Astrocyte (in vitro differentiated cells and primary cell): ENCODE data around the gene ELP2. TPM values are rescaled to one million over a fixed set of nuclear protein-coding genes. Genes with fewer than 3 reads are reported as not detected.
"Not testable (repeated sequence)": the region's sequence is repeated elsewhere in the genome, so short reads cannot be mapped to it uniquely, and the experiment has no call there.

Experiments
- DNase-seq: peaks from one replicate; pipeline ENCODE4 v3.0.0-alpha.2; 2010; ENCODE audit warnings: low read depth
- FAIRE-seq: peaks from 2 replicates; lab custom pipeline; 2011; peaks lifted over from hg19 to GRCh38; lab: Jason Lieb, UNC
- H2AFZ ChIP-seq: 2 replicates; pipeline ENCODE4 v1.6.0; 2012; ENCODE audit warnings: low read depth, low read length, inconsistent platforms
- H3K27ac ChIP-seq: 2 replicates; pipeline ENCODE4 v1.5.1; 2011; ENCODE audit warnings: low read depth, low read length, inconsistent platforms
- H3K27me3 ChIP-seq: 2 replicates; pipeline ENCODE4 v1.6.0; 2011; ENCODE audit warnings: low read length, inconsistent platforms; ENCODE audit not compliant: insufficient read depth
- H3K36me3 ChIP-seq: 2 replicates; pipeline ENCODE4 v1.5.1; 2011; ENCODE audit warnings: low read length, inconsistent platforms; ENCODE audit not compliant: insufficient read depth
- H3K4me1 ChIP-seq: 2 replicates; pipeline ENCODE4 v1.5.1; 2011; ENCODE audit warnings: low read length, inconsistent platforms; ENCODE audit not compliant: insufficient read depth
- H3K4me2 ChIP-seq: 2 replicates; pipeline ENCODE4 v1.6.0; 2012; ENCODE audit warnings: low read length, inconsistent platforms
- H3K4me3 ChIP-seq: 2 replicates; pipeline ENCODE4 v1.5.1; 2011; ENCODE audit warnings: low read depth, mild to moderate bottlenecking, low read length, inconsistent platforms; ENCODE audit not compliant: insufficient read depth
- H3K79me2 ChIP-seq: 2 replicates; pipeline ENCODE4 v1.6.0; 2012; ENCODE audit warnings: mild to moderate bottlenecking, low read length, inconsistent platforms; ENCODE audit not compliant: insufficient read depth
- H3K9ac ChIP-seq: 2 replicates; pipeline ENCODE4 v1.6.0; 2012; ENCODE audit warnings: mild to moderate bottlenecking, low read length, inconsistent platforms
- H3K9me3 ChIP-seq: 2 replicates; pipeline ENCODE4 v1.5.1; 2012; ENCODE audit warnings: low read depth, mild to moderate bottlenecking, low read length, inconsistent platforms; ENCODE audit not compliant: insufficient read depth
- H4K20me1 ChIP-seq: 2 replicates; pipeline ENCODE4 v1.6.0; 2012; ENCODE audit warnings: low read length, inconsistent platforms; ENCODE audit not compliant: insufficient read depth
- H3K27ac Mint-ChIP-seq: one replicate; pipeline ENCODE4 v1.8.0; 2021; ENCODE audit warnings: mild to moderate bottlenecking, mixed read lengths; ENCODE audit not compliant: unreplicated experiment
- H3K27me3 Mint-ChIP-seq: one replicate; pipeline ENCODE4 v1.8.0; 2021; ENCODE audit warnings: low read depth, mixed read lengths; ENCODE audit not compliant: unreplicated experiment
- H3K36me3 Mint-ChIP-seq: one replicate; pipeline ENCODE4 v1.8.0; 2021; ENCODE audit warnings: low read depth, mixed read lengths; ENCODE audit not compliant: unreplicated experiment
- H3K4me1 Mint-ChIP-seq: one replicate; pipeline ENCODE4 v1.8.0; 2021; ENCODE audit warnings: low read depth, mixed read lengths; ENCODE audit not compliant: unreplicated experiment
- H3K4me3 Mint-ChIP-seq: one replicate; pipeline ENCODE4 v1.8.0; 2021; ENCODE audit warnings: mild to moderate bottlenecking, moderate library complexity, mixed read lengths; ENCODE audit not compliant: unreplicated experiment
- H3K9me3 Mint-ChIP-seq: one replicate; pipeline ENCODE4 v1.8.0; 2021; ENCODE audit warnings: mild to moderate bottlenecking, mixed read lengths; ENCODE audit not compliant: unreplicated experiment
- EZH2 ChIP-seq: IDR thresholded peaks from 2 replicates; pipeline ENCODE4 v1.6.1; 2012; ENCODE audit warnings: mild to moderate bottlenecking, low read length, inconsistent platforms; ENCODE audit not compliant: insufficient read depth
- total RNA-seq: library from RNA; stranded (reverse); gene quantifications from 2 replicates; pipeline ENCODE4 v1.2.1, GENCODE V29; 2021
- TF ChIP-seq, protein P1 (sequence below): IDR thresholded peaks from 2 replicates; pipeline ENCODE4 v1.5.1; 2011; ENCODE audit warnings: low read depth, mild to moderate bottlenecking, inconsistent platforms, low read length, moderate library complexity; ENCODE audit not compliant: insufficient read depth

Gene ELP2
- total RNA-seq, 1 donor from 2014 or later: 99.8 TPM

DNA sequence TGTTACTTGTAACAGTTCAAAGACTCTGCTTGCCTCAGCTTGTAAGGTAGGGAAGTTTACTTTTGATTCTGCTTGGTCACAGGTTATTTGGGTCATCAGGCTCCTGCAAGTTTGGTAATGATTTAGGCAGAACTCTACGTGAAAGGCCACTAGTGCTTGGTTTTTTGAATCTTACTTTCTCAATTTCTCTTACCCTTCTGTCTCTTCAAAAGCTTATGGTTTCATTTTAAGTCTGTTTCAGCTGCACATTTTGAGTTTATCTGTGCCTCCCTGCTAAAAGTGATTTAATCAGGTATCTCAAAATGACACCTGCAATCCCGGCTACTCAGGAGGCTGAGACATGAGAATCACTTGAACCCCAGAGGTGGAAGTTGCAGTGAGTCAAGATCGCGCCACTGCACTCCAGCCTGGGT, 31.3 kb downstream of the ELP2 start:
- peaks cover 43% of the 10 kb centered on the region for H3K36me3 ChIP-seq

DNA sequence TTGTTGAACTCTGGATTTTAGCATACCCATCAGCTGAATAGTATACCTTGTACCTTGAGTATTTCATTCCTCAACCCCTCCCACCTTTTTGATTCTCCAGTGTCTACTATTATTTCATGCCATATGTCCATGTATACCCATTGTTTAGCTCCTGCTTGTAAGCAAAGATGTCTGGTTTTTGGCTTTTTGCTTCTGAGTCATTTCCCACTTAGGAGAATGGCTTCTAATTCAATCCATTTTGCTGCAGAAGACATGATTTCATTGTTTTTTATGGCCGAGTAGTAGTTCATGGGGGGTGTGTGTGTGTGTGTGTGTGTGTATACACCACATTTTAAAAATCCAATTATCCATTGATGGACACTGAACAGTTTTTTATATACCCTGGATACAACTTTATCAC, 33.3 kb downstream of the ELP2 start:
- Mint-ChIP-seq H3K9me3 (no peaks in the 10 kb centered on the region), H3K27ac (no peak overlapping the region), H3K4me1 (peaks cover 8% of the 10 kb centered on the region), H3K36me3 (peaks cover 28% of the 10 kb centered on the region), H3K4me3 (no peak overlapping the region), H3K27me3 (no peaks in the 10 kb centered on the region)
- Histone ChIP-seq H3K9ac (no peak overlapping the region), H3K36me3 (peaks cover 43% of the 10 kb centered on the region), H2AFZ (no peak overlapping the region), H3K4me3 (no peak overlapping the region), H3K4me2 (no peak overlapping the region), H4K20me1 (no peaks in the 10 kb centered on the region), H3K27ac (no peak overlapping the region), H3K79me2 (peaks cover 2% of the 10 kb centered on the region), H3K4me1 (peaks cover 9% of the 10 kb centered on the region), H3K9me3 (no peaks in the 10 kb centered on the region), H3K27me3 (no peaks in the 10 kb centered on the region)
- DNase-seq: peak; percentile 30
- no peak for FAIRE-seq
- no peak for TF ChIP-seq EZH2
- TF ChIP-seq, protein P1, sequence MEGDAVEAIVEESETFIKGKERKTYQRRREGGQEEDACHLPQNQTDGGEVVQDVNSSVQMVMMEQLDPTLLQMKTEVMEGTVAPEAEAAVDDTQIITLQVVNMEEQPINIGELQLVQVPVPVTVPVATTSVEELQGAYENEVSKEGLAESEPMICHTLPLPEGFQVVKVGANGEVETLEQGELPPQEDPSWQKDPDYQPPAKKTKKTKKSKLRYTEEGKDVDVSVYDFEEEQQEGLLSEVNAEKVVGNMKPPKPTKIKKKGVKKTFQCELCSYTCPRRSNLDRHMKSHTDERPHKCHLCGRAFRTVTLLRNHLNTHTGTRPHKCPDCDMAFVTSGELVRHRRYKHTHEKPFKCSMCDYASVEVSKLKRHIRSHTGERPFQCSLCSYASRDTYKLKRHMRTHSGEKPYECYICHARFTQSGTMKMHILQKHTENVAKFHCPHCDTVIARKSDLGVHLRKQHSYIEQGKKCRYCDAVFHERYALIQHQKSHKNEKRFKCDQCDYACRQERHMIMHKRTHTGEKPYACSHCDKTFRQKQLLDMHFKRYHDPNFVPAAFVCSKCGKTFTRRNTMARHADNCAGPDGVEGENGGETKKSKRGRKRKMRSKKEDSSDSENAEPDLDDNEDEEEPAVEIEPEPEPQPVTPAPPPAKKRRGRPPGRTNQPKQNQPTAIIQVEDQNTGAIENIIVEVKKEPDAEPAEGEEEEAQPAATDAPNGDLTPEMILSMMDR: no peak

More for the DNA sequence above, 31.3 kb downstream of the ELP2 start:
- Histone ChIP-seq H3K9me3 (no peaks in the 10 kb centered on the region), H3K4me2 (no peak overlapping the region), H3K9ac (no peak overlapping the region), H3K79me2 (peaks cover 2% of the 10 kb centered on the region), H3K4me1 (peaks cover 20% of the 10 kb centered on the region), H3K4me3 (no peak overlapping the region), H3K27me3 (no peaks in the 10 kb centered on the region), H2AFZ (no peak overlapping the region), H3K27ac (no peak overlapping the region), H4K20me1 (no peaks in the 10 kb centered on the region)
- TF ChIP-seq EZH2: no peak
- TF ChIP-seq, protein P1: no peak
- DNase-seq (no peak), FAIRE-seq (no peak)
- Mint-ChIP-seq H3K4me3 (no peak overlapping the region), H3K9me3 (no peaks in the 10 kb centered on the region), H3K27ac (no peak overlapping the region), H3K36me3 (peaks cover 22% of the 10 kb centered on the region), H3K4me1 (peaks cover 19% of the 10 kb centered on the region), H3K27me3 (no peaks in the 10 kb centered on the region)

DNA sequence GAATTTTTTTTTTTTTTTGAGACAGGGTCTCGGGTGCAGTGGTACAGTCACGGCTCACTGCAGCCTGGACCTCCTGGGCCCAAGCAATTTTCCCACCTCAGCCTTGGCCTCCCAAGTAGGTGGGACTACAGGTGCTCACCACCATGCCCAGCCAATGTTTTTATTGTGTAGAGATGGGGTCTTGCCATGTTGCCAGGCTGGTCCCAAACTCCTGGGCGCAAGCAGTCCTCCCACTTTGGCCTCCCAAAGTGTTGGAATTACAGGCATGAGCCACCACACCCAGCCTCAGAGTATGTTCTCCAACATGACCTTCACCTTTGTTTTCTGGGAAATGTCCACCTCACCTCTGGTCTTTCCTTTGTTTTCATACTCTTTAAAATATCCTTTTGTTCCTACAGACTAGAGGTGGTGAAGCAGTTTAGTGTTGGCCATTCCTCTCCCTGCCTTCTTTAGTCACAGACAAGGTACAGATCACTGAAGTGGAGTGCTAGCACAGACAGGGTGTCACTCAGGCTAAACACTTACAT, 38.1 kb downstream of the ELP2 start:
- no peak for FAIRE-seq
- Histone ChIP-seq H3K79me2 (no peaks in the 10 kb centered on the region), H2AFZ (no peak overlapping the region), H3K4me2 (no peak overlapping the region), H3K9ac (no peak overlapping the region), H3K27me3 (no peaks in the 10 kb centered on the region), H3K27ac (no peak overlapping the region), H3K4me1 (no peaks in the 10 kb centered on the region), H3K9me3 (no peaks in the 10 kb centered on the region), H4K20me1 (no peaks in the 10 kb centered on the region), H3K36me3 (peaks cover 36% of the 10 kb centered on the region), H3K4me3 (no peak overlapping the region)
- Mint-ChIP-seq H3K4me3 (no peak overlapping the region), H3K9me3 (no peaks in the 10 kb centered on the region), H3K27me3 (no peaks in the 10 kb centered on the region), H3K36me3 (peaks cover 37% of the 10 kb centered on the region), H3K27ac (no peak overlapping the region), H3K4me1 (peaks cover 4% of the 10 kb centered on the region)
- DNase-seq: no peak
- TF ChIP-seq, protein P1: no peak
- no peak for TF ChIP-seq EZH2

DNA sequence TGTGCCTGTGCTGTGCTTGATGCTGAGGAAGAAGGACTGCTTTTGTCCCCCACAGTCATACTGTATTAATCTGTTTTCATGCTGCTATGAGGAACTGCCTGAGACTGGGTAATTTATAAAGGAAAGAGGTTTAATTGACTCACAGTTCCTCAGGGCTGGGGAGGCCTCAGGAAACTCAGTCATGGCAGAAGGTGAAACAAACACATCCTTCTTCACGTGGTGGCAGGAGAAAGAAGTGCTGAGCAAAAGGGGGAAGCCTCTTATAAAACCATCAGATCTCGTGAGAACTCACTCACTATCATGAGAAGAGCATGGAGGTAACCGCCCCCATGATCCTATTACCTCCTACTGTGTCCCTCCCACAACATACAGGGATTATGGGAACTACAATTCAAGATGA, 38.6 kb downstream of the ELP2 start:
- not testable (repeated sequence) for H3K9ac ChIP-seq, H3K27ac Mint-ChIP-seq, H4K20me1 ChIP-seq, H3K27me3 Mint-ChIP-seq, DNase-seq, H3K9me3 Mint-ChIP-seq, H3K27ac ChIP-seq, H3K4me1 Mint-ChIP-seq, H3K4me3 Mint-ChIP-seq, H3K9me3 ChIP-seq, H2AFZ ChIP-seq, H3K4me1 ChIP-seq, H3K4me3 ChIP-seq, H3K4me2 ChIP-seq, H3K27me3 ChIP-seq, H3K79me2 ChIP-seq, FAIRE-seq
- peaks cover 38% of the 10 kb centered on the region for H3K36me3 ChIP-seq
- peaks cover 37% of the 10 kb centered on the region for H3K36me3 Mint-ChIP-seq
